IMR-90 (cell line): ENCODE measurements around the gene SDK1. TPM values are rescaled to one million over a fixed set of nuclear protein-coding genes. Genes with fewer than 3 reads are reported as not detected.

Experiments
- ATAC-seq: fragments of 200-7000 bp; cut with Tn5 transposase; 2 replicates; pipeline ENCODE4 v1.9.1; 2020; ENCODE audit warnings: low read depth, mild to moderate bottlenecking, moderate library complexity
- BruUV-seq: library from RNA; stranded (reverse); fragments of 400-500 nt; replicated peaks from 2 replicates; lab custom pipeline; 2021; lab: Mats Ljungman, UMichigan
- CTCF ChIA-PET: fragments of 300-600 bp; formaldehyde crosslinking; extraction: SDS; loops from one replicate; lab custom pipeline; 2021; ENCODE audit warnings: antibody characterized with exemption; lab: Yijun Ruan, JAX
- POLR2A ChIA-PET: fragments of 300-600 bp; sonication (Branson Sonifier 250); formaldehyde crosslinking; loops from one replicate; lab custom pipeline; 2022; ENCODE audit warnings: antibody characterized with exemption; ENCODE audit not compliant: unreplicated experiment; lab: Charles Lee
- DNase-seq: peaks from one replicate; pipeline ENCODE4 v3.0.0; 2013
- H2AFZ ChIP-seq: replicated peaks from 2 replicates; pipeline ENCODE3; 2013; ENCODE audit warnings: low read length, mild to moderate bottlenecking; ENCODE audit not compliant: poor library complexity
- H2AK5ac ChIP-seq: 2 replicates; pipeline ENCODE4 v1.6.1; 2013; ENCODE audit warnings: low read depth, low read length, inconsistent platforms
- H2AK9ac ChIP-seq: replicated peaks from 2 replicates; pipeline ENCODE3; 2013; ENCODE audit warnings: mild to moderate bottlenecking, low read depth, low read length, moderate library complexity; ENCODE audit not compliant: poor library complexity
- H2BK120ac ChIP-seq: 2 replicates; pipeline ENCODE4 v1.6.1; 2013; ENCODE audit warnings: low read depth, low read length, inconsistent platforms
- H2BK15ac ChIP-seq: 3 replicates; pipeline ENCODE4 v1.6.1; 2013; ENCODE audit warnings: low read depth, low read length, inconsistent platforms
- H2BK20ac ChIP-seq: 2 replicates; pipeline ENCODE4 v1.6.1; 2013; ENCODE audit warnings: low read depth, mild to moderate bottlenecking, inconsistent platforms, low read length, moderate library complexity
- H2BK5ac ChIP-seq: 2 replicates; pipeline ENCODE4 v1.6.1; 2013; ENCODE audit warnings: mild to moderate bottlenecking, low read depth, low read length, inconsistent platforms; ENCODE audit not compliant: poor library complexity, severe bottlenecking
- H3K14ac ChIP-seq: replicated peaks from 2 replicates; pipeline ENCODE4 v1.6.1; 2013; ENCODE audit warnings: low read depth, low read length, inconsistent platforms
- H3K18ac ChIP-seq: 2 replicates; pipeline ENCODE4 v1.6.1; 2013; ENCODE audit warnings: low read depth, low read length, control low read depth
- H3K23ac ChIP-seq: 2 replicates; pipeline ENCODE4 v1.6.1; 2013; ENCODE audit warnings: low read depth, low read length, inconsistent platforms
- H3K27ac ChIP-seq: 2 replicates; pipeline ENCODE4 v1.5.1; 2013; ENCODE audit warnings: mild to moderate bottlenecking, control low read depth, low read length; ENCODE audit not compliant: insufficient read depth
- H3K27me3 ChIP-seq: 2 replicates; pipeline ENCODE4 v1.6.1; 2013; ENCODE audit warnings: low read length; ENCODE audit not compliant: control insufficient read depth, insufficient read depth
- H3K36me3 ChIP-seq: 2 replicates; pipeline ENCODE4 v1.6.1; 2013; ENCODE audit warnings: low read length, mixed read lengths; ENCODE audit not compliant: control insufficient read depth, insufficient read depth
- H3K4ac ChIP-seq: 2 replicates; pipeline ENCODE4 v1.6.1; 2013; ENCODE audit warnings: low read depth, low read length, inconsistent platforms
- H3K4me1 ChIP-seq: 2 replicates; pipeline ENCODE4 v1.6.1; 2013; ENCODE audit warnings: low read length, mixed read lengths; ENCODE audit not compliant: control insufficient read depth, insufficient read depth
- H3K4me2 ChIP-seq: 2 replicates; pipeline ENCODE4 v1.6.1; 2013; ENCODE audit warnings: low read depth, mild to moderate bottlenecking, control low read depth, low read length, moderate library complexity
- H3K4me3 ChIP-seq: 2 replicates; pipeline ENCODE4 v1.5.1; 2013; ENCODE audit warnings: low read depth, mild to moderate bottlenecking, control low read depth, low read length, moderate library complexity; ENCODE audit not compliant: insufficient read depth
- H3K56ac ChIP-seq: 2 replicates; pipeline ENCODE4 v1.6.1; 2013; ENCODE audit warnings: low read length, inconsistent platforms; ENCODE audit not compliant: insufficient read depth; ENCODE audit errors: extremely low read depth
- H3K79me1 ChIP-seq, 2 experiments: 2 replicates each; pipeline ENCODE4 v1.6.1; 2013; ENCODE audit warnings: low read length in 2 of 2, inconsistent platforms in 1 of 2, low read depth in 1 of 2
- H3K9ac ChIP-seq: 2 replicates; pipeline ENCODE4 v1.6.1; 2013; ENCODE audit warnings: low read depth, low read length, control low read depth
- H3K9me1 ChIP-seq: 2 replicates; pipeline ENCODE4 v1.6.1; 2013; ENCODE audit warnings: low read length, inconsistent platforms; ENCODE audit not compliant: insufficient read depth
- H3K9me3 ChIP-seq: 2 replicates; pipeline ENCODE4 v1.6.1; 2013; ENCODE audit warnings: low read length; ENCODE audit not compliant: control insufficient read depth, insufficient read depth
- H4K20me1 ChIP-seq: 2 replicates; pipeline ENCODE4 v1.6.1; 2013; ENCODE audit warnings: low read length, inconsistent platforms; ENCODE audit not compliant: insufficient read depth
- H4K5ac ChIP-seq: 2 replicates; pipeline ENCODE4 v1.6.1; 2013; ENCODE audit warnings: mild to moderate bottlenecking, low read depth, low read length, control low read depth
- H4K8ac ChIP-seq, 2 experiments: 2 replicates each; pipeline ENCODE4 v1.6.1; 2013; ENCODE audit warnings: low read depth in 2 of 2, low read length in 2 of 2, control low read depth in 1 of 2, inconsistent platforms in 1 of 2
- H4K91ac ChIP-seq: 2 replicates; pipeline ENCODE4 v1.6.1; 2013; ENCODE audit warnings: low read depth, low read length, inconsistent platforms; ENCODE audit not compliant: insufficient read depth
- BHLHE40 ChIP-seq: fragments of 150-350 bp; IDR thresholded peaks from 2 replicates; pipeline ENCODE4 v1.6.1; 2016; ENCODE audit warnings: mild to moderate bottlenecking, low read depth, low read length
- CEBPB ChIP-seq: IDR thresholded peaks from 2 replicates; pipeline ENCODE4 v1.6.1; 2012; ENCODE audit warnings: low read depth, low read length, improper control_type of control experiment
- CTCF ChIP-seq: conservative IDR thresholded peaks from 2 replicates; pipeline ENCODE4 v1.5.1; 2012; ENCODE audit warnings: mild to moderate bottlenecking, low read depth, low read length, improper control_type of control experiment
- FOS ChIP-seq: fragments of 150-350 bp; IDR thresholded peaks from 2 replicates; pipeline ENCODE4 v1.6.1; 2016; ENCODE audit warnings: low read depth, low read length
- MAFK ChIP-seq: IDR thresholded peaks from 2 replicates; pipeline ENCODE4 v1.6.1; 2012; ENCODE audit warnings: low read depth, low read length, improper control_type of control experiment
- MAZ ChIP-seq: IDR thresholded peaks from 2 replicates; pipeline ENCODE4 v1.6.1; 2012; ENCODE audit warnings: low read depth, mild to moderate bottlenecking, low read length, improper control_type of control experiment, moderate library complexity, borderline replicate concordance
- MXI1 ChIP-seq: IDR thresholded peaks from 2 replicates; pipeline ENCODE4 v1.6.1; 2012; ENCODE audit warnings: low read depth, mild to moderate bottlenecking, low read length, moderate library complexity, borderline replicate concordance
- NFE2L2 ChIP-seq: fragments of 150-350 bp; IDR thresholded peaks from 2 replicates; pipeline ENCODE4 v1.6.1; 2016; ENCODE audit warnings: low read depth, mild to moderate bottlenecking, low read length
- POLR2A ChIP-seq: IDR thresholded peaks from 2 replicates; pipeline ENCODE4 v1.6.1; 2012; ENCODE audit warnings: mild to moderate bottlenecking, low read depth, low read length
- RAD21 ChIP-seq: IDR thresholded peaks from 2 replicates; pipeline ENCODE4 v1.6.1; 2012; ENCODE audit warnings: low read length, improper control_type of control experiment
- RFX5 ChIP-seq: IDR thresholded peaks from 2 replicates; pipeline ENCODE4 v1.8.0; 2012; ENCODE audit warnings: low read depth, mild to moderate bottlenecking, low read length, moderate library complexity
- SMC3 ChIP-seq: fragments of 150-350 bp; IDR thresholded peaks from 2 replicates; pipeline ENCODE4 v1.6.1; 2016; ENCODE audit warnings: low read depth, mild to moderate bottlenecking, antibody characterized with exemption, low read length, moderate library complexity
- USF2 ChIP-seq: fragments of 150-350 bp; IDR thresholded peaks from 2 replicates; pipeline ENCODE4 v1.6.1; 2017; ENCODE audit warnings: mild to moderate bottlenecking, antibody characterized with exemption, low read length, low read depth
- WGBS, 2 experiments: methylation state at CpG; one replicate each; pipeline versions ENCODE4 v1.1.5 to v1.1.7; 2013; ENCODE audit warnings: missing lambda C conversion rate in 2 of 2; ENCODE audit not compliant: insufficient read length in 1 of 2; ENCODE audit errors: extremely low coverage in 2 of 2; 5-methylcytosine and 5-hydroxymethylcytosine counted together
- dilution Hi-C: fragments of 300-500 bp; cut with HindIII; formaldehyde crosslinking; loops from one replicate; pipeline ENCODE4 v1.14.3; 2018; ENCODE audit warnings: low sequenced_read_pairs; ENCODE audit not compliant: unreplicated experiment
- in situ Hi-C: fragments of 300-500 bp; cut with MboI; formaldehyde crosslinking; loops from 3 replicates; pipeline ENCODE4 v1.14.3; 2019; ENCODE audit warnings: low sequenced_read_pairs, inconsistent platforms, mixed read lengths
- intact Hi-C: fragments of 100-400 bp; cut with micrococcal nuclease; formaldehyde crosslinking; loops from 2 replicates; pipeline ENCODE4 v1.10.0; 2022
- polyA plus RNA-seq, 3 experiments: library from polyadenylated mRNA; depleted of rRNA; stranded (reverse); fragments of >200 nt; gene quantifications; 2 replicates each; pipeline ENCODE4 v1.2.3, GENCODE V29; 2012; ENCODE audit warnings: low replicate concordance in 1 of 3
- total RNA-seq: library from RNA; depleted of rRNA; stranded (reverse); fragments of >200 nt; gene quantifications from 2 replicates; pipeline ENCODE4 v1.2.3, GENCODE V29; 2012

SDK1 gene
- total and polyA plus RNA-seq, 2 of the 4 experiments (the other 2 are of a cell fraction): 1.5 to 1.6 TPM

GRCh38 chr7:3866277-3866676, 565.2 kb downstream of the SDK1 start:
- intact Hi-C loops (no loop called here), in situ Hi-C loops (no loop called here), dilution Hi-C loops (no loop called here)
- ChIA-PET POLR2A (no interaction called here), CTCF (no interaction called here)
- DNase-seq (no peak), ATAC-seq (no peak)
- H2AK9ac ChIP-seq: no peak overlapping the region
- H3K4me1 ChIP-seq: peaks cover 9% of the 10 kb centered on the region; the same call in 1 of the 2 replicates
- no peaks in the 10 kb centered on the region for H3K36me3 ChIP-seq
- H4K20me1 ChIP-seq: no peaks in the 10 kb centered on the region
- H3K4me2 ChIP-seq: no peak overlapping the region
- H3K23ac ChIP-seq: no peak overlapping the region
- no peak overlapping the region for H4K8ac ChIP-seq
- H3K18ac ChIP-seq: no peak overlapping the region; the same call in 1 of the 2 replicates
- no peak overlapping the region for H2BK5ac ChIP-seq
- H3K27me3 ChIP-seq: no peaks in the 10 kb centered on the region
- no TSS peak for BruUV-seq
- H4K5ac ChIP-seq: no peak overlapping the region
- no peak overlapping the region for H2BK20ac ChIP-seq
- H3K79me1 ChIP-seq: no peaks in the 10 kb centered on the region
- H2AK5ac ChIP-seq: no peak overlapping the region
- H3K56ac ChIP-seq: no peak overlapping the region
- TF ChIP-seq POLR2A (no peak), MAFK (no peak), SMC3 (no peak), BHLHE40 (no peak), MXI1 (no peak), NFE2L2 (no peak), FOS (no peak), MAZ (no peak), RAD21 (no peak), CTCF (no peak), USF2 (no peak), CEBPB (no peak), RFX5 (no peak)
- WGBS, 2 experiments: 71% methylated on average over 2 of the region's 5 CpGs; no CpG with 5 or more reads in 1 of the 2 experiments
- H3K14ac ChIP-seq: no peak overlapping the region
- H3K9me1 ChIP-seq: no peaks in the 10 kb centered on the region
- H2AFZ ChIP-seq: no peak overlapping the region
- no peak overlapping the region for H3K27ac ChIP-seq
- H3K9ac ChIP-seq: no peak overlapping the region
- H4K91ac ChIP-seq: no peak overlapping the region
- peaks cover 17% of the 10 kb centered on the region for H3K9me3 ChIP-seq
- no peak overlapping the region for H3K4ac ChIP-seq
- H3K4me3 ChIP-seq: no peak overlapping the region
- H2BK120ac ChIP-seq: no peak overlapping the region
- H2BK15ac ChIP-seq: no peak overlapping the region
